AG09319 (cell line): ENCODE measurements around the gene SLK.

Experiments
- DNase-seq: peaks from one replicate; pipeline ENCODE4 v3.0.0-alpha.2; 2010; ENCODE audit warnings: low read depth; ENCODE audit errors: extremely low read depth
- CTCF ChIP-seq: IDR thresholded peaks from 2 replicates; pipeline ENCODE4 v1.5.1; 2011; ENCODE audit warnings: low read depth, mild to moderate bottlenecking, inconsistent platforms, low read length, moderate library complexity

The SLK gene

GRCh38 chr10:104035194-104036068 is 68.5 kb downstream of the SLK start:
- no peak for TF ChIP-seq CTCF
- no peak for DNase-seq

GRCh38 chr10:104036069-104036384 is 69.1 kb downstream of the SLK start:
- no peak for TF ChIP-seq CTCF
- DNase-seq: no peak

- TF ChIP-seq CTCF: no peak
- DNase-seq: no peak
These were observed 69.7 kb downstream of the SLK start for GRCh38 chr10:104036518-104037260.

GRCh38 chr10:104037261-104037951 is 70.5 kb downstream of the SLK start:
- no peak for TF ChIP-seq CTCF
- no peak for DNase-seq

GRCh38 chr10:104038537-104038936 is 71.6 kb downstream of the SLK start:
- TF ChIP-seq CTCF: no peak
- no peak for DNase-seq

- no peak for TF ChIP-seq CTCF
- DNase-seq: no peak
These were observed 72.2 kb downstream of the SLK start for GRCh38 chr10:104038958-104039752.
